Measurements from ENCODE around the gene UGP2. TPM values are rescaled to one million over a fixed set of nuclear protein-coding genes. Genes with fewer than 3 reads are reported as not detected.

UGP2 gene
- total and polyA plus RNA-seq, 8 donors = 30.0 to 73.4 (median 50.5) TPM

DNA sequence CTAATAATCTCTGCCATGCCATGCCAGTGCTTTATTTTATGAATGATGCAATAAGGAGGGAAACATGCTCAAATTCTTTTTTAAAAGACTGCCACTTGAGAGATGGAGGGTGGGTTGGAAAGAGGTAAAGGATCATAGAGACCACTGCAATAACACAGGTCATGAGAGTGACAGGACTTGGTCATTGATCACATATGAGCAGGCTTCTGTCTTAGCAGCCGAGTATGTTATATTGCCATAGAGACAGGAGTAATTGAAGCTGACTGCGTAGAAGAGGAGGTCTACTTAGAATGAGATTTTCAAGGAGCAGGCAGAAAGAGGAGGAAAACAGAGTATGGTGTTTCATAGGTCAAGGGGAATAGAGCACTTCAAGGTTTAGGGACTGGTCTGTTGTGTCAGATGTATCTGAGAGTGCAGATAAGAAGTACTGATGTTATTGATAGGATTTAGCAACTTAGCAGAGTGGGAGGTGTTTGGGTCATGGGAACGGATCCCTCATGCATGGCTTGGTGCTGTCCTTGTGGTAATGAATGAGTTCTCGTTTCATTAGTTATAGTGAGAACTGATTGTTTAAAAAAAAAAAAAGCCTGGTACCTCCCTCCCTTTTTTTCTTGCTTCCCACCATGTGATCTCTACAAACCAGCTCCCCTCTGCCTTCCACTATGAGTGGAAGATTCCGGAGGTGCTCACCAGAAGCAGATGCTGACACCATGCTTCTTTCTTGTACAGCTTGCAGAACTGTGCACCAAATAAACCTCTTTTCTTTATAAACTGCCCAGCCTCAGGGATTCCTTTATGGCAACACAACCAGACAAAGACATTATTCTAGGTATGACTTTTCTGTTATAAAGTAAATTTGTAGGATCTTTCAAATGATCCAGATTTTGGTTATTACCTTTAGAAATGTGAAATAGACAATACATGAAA is 32.8 kb downstream of the UGP2 start:
- H3K4me3 ChIP-seq = no peak overlapping the region
- TF ChIP-seq, protein P1, sequence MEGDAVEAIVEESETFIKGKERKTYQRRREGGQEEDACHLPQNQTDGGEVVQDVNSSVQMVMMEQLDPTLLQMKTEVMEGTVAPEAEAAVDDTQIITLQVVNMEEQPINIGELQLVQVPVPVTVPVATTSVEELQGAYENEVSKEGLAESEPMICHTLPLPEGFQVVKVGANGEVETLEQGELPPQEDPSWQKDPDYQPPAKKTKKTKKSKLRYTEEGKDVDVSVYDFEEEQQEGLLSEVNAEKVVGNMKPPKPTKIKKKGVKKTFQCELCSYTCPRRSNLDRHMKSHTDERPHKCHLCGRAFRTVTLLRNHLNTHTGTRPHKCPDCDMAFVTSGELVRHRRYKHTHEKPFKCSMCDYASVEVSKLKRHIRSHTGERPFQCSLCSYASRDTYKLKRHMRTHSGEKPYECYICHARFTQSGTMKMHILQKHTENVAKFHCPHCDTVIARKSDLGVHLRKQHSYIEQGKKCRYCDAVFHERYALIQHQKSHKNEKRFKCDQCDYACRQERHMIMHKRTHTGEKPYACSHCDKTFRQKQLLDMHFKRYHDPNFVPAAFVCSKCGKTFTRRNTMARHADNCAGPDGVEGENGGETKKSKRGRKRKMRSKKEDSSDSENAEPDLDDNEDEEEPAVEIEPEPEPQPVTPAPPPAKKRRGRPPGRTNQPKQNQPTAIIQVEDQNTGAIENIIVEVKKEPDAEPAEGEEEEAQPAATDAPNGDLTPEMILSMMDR (IDR thresholded peaks at IDR 0.05) = no peak
- no peaks in the 10 kb centered on the region for H3K36me3 ChIP-seq
- no peak for DNase-seq
- no peak for FAIRE-seq
- H3K9me3 ChIP-seq = no peaks in the 10 kb centered on the region
- no peaks in the 10 kb centered on the region for H3K27me3 ChIP-seq
- ATAC-seq = no peak
- H3K27ac ChIP-seq = no peak overlapping the region
- intact Hi-C loops (cut with DNase I) = no loop called here
- WGBS, 2 donors = 95 to 97% methylated on average over 5 of the region's 5 CpGs
- H3K4me1 ChIP-seq = peaks cover 0 to 5% (median 3%) of the 10 kb centered on the region in 3 donors

DNA sequence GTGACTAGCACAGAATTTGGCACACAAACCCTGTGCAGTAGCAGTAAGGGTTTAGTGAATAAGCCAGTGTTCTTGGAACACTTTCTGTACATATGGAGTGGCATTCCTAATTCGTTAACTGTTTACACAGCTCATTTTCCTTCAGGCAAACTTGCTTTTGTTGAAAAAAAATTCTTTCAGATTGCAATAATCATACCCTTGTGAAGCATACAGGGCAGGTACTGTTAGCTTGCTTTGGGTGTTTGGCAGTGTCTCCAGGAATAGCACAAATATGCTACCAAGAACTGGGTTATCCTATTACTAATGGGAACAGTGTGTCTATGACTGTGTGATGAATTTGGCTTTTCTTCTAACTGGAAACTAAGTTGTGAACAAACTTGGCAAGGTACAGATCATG is 33.4 kb downstream of the UGP2 start:
- Histone ChIP-seq H3K36me3 (no peaks in the 10 kb centered on the region), H3K4me1 (peaks cover 0 to 5% (median 3%) of the 10 kb centered on the region in 3 donors), H3K4me3 (no peak overlapping the region), H3K9me3 (no peaks in the 10 kb centered on the region), H3K27me3 (no peaks in the 10 kb centered on the region), H3K27ac (no peak overlapping the region)
- WGBS, 2 donors = 28 to 30% methylated on average over 1 of the region's 1 CpG
- intact Hi-C loops (cut with DNase I) = no loop called here
- FAIRE-seq (no peak), DNase-seq (no peak), ATAC-seq (peak in 2 of 4 donors; percentile 49 to 71)
- TF ChIP-seq, protein P1 (IDR thresholded peaks at IDR 0.05) = no peak

DNA sequence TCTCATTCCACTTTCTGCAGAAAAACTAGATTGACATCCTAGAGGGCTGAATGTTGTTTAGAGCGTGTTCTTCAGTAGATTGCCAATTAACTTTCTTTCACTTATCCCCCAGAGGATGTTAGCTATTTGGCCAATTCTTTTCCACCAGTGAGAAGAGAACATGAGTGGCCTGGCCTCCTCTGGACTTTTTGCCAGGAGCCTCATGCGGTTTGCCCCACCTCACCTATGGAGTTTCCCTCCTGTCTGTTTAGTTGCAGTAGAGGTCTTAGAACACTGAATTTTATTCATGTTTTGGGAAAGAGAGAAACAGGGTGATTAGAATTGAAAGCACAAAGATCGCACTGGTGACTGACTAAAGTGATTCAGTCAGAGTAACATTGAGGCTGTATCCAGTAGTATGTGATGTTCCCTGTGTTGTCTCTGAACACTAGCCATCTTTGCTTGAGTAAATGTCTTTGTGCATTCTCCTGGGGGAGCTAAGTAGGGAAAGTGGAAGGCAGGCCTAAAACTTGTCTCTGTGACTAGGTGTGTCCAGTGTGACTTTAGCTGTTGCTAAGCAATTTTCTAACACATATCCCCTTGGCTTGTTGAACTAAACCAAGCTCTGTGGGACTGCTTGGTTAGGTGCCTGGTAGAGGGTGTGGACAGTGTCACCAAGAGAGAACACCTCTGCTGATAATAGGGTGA is 34.0 kb downstream of the UGP2 start:
- intact Hi-C loops (cut with DNase I) = no loop called here
- peak overlapping the region in 1 of 4 donors; percentile 34 for H3K27ac ChIP-seq
- no peak overlapping the region for H3K4me3 ChIP-seq
- DNase-seq (no peak), FAIRE-seq (no peak), ATAC-seq (peak in 3 of 4 donors; percentile 21 to 68 (median 59))
- peaks cover 0 to 5% (median 3%) of the 10 kb centered on the region in 3 donors for H3K4me1 ChIP-seq
- H3K36me3 ChIP-seq = no peaks in the 10 kb centered on the region
- TF ChIP-seq, protein P1 (IDR thresholded peaks at IDR 0.05) = no peak
- H3K27me3 ChIP-seq = no peaks in the 10 kb centered on the region
- H3K9me3 ChIP-seq = no peaks in the 10 kb centered on the region
- 79 to 91% methylated on average over 3 of the region's 3 CpGs for WGBS, 2 donors

DNA sequence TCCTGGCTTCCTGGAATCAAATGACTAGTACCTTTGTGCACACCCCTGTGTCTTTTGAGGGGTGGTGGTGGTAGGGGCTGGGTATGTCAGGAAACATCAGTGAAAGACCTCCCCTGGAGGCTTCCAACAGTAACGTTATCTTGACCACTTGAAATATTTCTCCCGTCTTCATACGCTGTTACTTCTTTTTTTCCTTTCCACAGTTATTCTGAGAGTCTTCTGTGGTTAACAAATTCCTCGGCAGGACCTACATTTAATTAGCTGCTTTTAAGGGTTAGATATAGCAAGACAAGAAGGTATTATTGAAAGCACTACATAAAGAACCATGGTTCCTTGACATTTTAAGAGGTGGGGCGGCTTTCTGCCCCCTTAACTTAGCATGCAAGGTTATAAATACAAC is 34.6 kb downstream of the UGP2 start:
- 87 to 89% methylated on average over 5 of the region's 5 CpGs for WGBS, 2 donors

More for the DNA sequence above, 34.6 kb downstream of the UGP2 start:
- intact Hi-C loops (cut with DNase I) = no loop called here
- H3K4me3 ChIP-seq = no peak overlapping the region
- FAIRE-seq = no peak
- TF ChIP-seq, protein P1 (IDR thresholded peaks at IDR 0.05) = no peak
- ATAC-seq = no peak
- H3K27ac ChIP-seq = peak overlapping the region in 1 of 4 donors; percentile 34
- peaks cover 0 to 5% (median 3%) of the 10 kb centered on the region in 3 donors for H3K4me1 ChIP-seq
- H3K27me3 ChIP-seq = no peaks in the 10 kb centered on the region
- no peak for DNase-seq
- H3K36me3 ChIP-seq = no peaks in the 10 kb centered on the region
- no peaks in the 10 kb centered on the region for H3K9me3 ChIP-seq

Measured in pancreas (tissue), 10 donors.